Left renal pelvis (tissue), 4 donors: Measurements from ENCODE around the gene SIK2. TPM values are rescaled to one million over a fixed set of nuclear protein-coding genes. Genes with fewer than 3 reads are reported as not detected.
A peak's percentile ranks its signal among the peaks of the same experiment; 100 is the strongest.

Experiments used
- DNase-seq, 4 donors: peaks; one replicate each; pipeline ENCODE4 v3.0.0-alpha.2; 2013; ENCODE audit warnings: low read depth in 4 of 4, low spot score in 3 of 4
- polyA plus RNA-seq, 4 donors: library from polyadenylated mRNA; unstranded; fragments of 120-200 nt; gene quantifications; one replicate each; pipeline ENCODE4 v1.2.1, GENCODE V29; 2013; ENCODE audit not compliant: insufficient read length in 4 of 4

SIK2 gene
- polyA plus RNA-seq, 4 donors: 15.6 to 25.0 (median 20.7) TPM

GRCh38 chr11:111577821-111578220 is 24.4 kb upstream of the SIK2 start:
- DNase-seq: no peak

GRCh38 chr11:111581341-111581740 is 20.9 kb upstream of the SIK2 start:
- DNase-seq: no peak

- no peak for DNase-seq
Measured at GRCh38 chr11:111582163-111582562, 20.1 kb upstream of the SIK2 start.

- no peak for DNase-seq
Measured at GRCh38 chr11:111582881-111583280, 19.4 kb upstream of the SIK2 start.

- no peak for DNase-seq
Measured at GRCh38 chr11:111585371-111585770, 16.9 kb upstream of the SIK2 start.

DNA sequence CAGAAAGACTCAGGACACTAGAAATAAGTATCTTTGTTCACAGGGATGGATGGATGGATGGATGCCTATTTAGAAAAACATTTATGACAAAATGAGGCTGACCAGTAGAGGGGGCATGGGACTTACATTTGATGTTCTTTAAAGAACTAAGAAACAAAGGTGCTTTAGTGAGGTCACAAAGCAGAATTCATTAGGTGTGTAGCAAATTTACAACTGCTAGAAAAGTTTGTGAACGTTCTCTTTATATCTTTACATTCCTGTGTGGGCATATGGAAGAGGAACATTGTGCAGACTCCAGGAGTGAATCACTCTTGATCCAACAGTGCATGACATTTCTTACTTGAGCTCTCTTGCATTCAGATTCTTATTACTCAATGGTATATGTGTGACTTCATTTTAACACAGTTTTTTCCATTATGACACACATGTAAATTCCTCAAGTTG is 15.8 kb upstream of the SIK2 start:
- DNase-seq: no peak

DNA sequence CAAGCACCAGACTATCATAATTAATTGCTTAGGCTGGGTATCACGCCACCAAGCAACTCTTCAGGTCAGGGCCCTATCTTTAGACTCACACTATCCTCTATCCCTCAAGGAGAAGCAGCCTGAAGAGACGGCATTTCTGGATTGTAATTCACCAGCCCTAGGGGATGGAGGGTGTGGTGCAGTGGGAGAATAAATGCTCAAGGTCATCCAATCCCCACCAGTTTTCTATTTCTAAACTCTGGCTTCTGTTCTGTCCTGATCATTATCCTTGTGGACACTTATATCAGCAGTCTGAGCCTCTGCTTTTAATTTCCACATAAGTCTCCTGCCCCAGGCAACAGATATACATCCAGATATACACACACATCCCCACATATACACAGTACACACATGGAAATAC is 13.1 kb upstream of the SIK2 start:
- DNase-seq: no peak

GRCh38 chr11:111589886-111590499 is 12.3 kb upstream of the SIK2 start:
- no peak for DNase-seq

DNA sequence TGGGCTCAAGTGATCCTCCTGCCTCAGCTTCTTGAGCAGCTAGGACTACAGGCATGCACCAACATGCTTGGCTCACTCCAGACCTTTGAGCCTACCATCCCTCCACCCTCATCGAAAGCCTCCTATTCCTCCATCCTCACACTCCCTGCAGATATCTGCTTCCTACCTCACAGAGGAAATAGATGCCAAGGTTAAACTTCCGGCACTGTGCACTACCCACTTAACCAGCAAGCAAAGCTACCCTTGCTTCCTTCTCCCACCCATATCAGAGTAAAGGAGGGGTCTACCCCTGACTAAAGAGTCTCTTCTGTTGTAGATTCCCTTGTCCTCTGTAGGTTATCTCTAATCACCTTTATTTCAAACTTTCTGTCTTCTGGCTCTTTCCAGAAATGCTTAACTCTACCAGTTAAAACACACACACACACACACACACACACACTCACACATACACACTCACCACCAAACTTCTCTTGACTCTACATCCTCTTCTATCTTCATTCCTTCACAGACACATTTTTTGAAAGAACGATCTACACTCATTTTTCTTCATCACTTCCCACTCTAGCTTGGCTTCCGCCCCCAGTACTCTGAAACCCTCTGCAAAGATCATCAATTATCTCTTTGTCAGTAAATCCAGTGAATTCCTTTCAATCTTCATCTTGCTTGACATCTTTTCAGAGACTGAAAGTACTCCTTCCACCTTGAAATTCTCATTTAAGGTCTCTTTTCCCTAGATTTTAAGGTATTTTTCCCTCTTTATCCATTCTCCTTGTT is 10.9 kb upstream of the SIK2 start:
- DNase-seq: no peak

DNA sequence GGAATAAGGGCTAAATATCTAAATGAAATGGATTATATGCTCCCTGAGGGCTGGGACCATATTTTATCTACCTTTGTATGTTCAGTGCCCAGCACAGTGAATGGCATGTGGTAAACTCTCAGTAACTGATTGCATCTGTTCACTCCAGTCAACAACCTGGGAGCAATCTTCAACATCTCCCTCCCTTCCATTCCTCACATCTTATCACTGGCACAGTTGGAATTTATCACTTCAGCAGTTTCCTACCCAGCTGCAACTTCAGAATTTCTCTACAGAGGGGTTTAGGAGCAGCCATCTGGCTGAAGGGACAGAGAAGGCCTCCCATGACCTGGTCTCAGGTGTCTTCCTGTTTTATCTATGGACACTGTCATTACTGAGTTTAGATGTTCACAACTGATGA is 9.8 kb upstream of the SIK2 start:
- DNase-seq: no peak

DNA sequence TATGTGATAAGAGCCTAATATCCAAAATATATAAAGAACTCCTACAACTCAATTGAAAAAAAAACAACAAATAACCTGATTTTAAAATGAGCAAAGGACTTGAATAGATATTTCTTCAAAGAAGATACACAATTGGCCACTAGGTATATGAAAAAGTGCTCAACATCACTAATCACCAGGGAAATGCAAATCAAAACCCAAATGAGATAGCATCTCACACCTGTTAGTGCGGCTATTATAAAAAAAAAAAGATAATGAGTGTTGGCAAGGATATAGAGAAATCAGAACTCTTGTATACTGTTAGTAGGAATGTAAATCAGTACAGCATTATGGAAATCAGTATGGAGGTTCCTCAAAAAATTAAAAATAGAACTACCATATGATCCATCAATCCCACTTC is 5.9 kb upstream of the SIK2 start:
- DNase-seq: no peak

DNA sequence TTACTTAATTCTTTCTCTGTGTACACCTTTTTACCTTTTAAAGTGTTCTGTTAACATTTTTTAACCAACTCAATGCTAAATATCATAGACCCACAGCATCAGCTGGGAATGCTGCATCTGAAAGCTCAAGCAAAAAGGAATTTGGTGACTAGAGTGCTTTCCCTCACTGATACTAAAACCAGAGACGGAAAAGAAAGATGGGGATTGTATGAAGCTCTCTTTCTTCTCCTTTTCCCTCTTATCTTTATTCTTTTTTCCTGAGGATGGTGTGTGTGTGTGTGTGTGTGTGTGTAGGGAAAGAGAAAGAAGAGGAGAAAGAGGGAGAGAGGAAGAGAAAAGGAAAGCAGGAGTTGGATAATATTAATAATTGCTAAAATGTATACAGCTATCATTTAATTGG is 4.1 kb upstream of the SIK2 start:
- DNase-seq: no peak

DNA sequence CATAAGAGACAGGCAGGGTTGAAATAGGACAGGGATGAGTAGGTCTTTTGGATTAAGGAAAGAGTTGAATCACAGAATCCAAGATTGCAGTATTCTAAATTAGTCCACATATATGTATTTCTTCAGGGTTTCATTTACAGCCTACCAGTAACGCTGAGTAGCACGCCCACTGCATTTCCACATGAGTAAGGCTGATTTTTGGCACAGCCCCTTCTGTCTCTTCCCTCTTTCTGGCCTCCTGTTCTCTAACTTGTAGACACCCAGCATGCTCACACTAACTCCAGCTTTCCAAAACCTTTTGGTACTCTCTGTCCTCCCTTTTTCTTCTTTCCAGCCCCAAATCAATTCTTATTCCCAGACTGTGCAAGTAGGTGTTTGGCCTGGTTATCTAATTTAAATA is 3.7 kb upstream of the SIK2 start:
- no peak for DNase-seq

DNA sequence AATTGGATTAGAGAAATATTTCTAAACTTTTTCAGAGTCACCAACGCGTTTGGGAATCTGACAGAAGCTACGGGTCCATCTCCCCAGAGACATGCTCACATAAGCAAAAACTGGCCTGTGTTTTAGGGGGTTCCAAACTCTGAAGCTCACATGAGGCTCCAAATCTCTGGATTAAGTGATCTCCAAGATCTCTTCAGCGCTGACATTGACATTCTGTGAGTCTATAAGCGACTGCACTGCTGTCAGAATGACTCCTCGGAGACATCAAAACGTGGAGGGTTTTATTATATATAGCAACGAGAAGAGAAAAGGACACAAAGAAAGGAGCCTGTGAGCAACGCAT is 642 bp upstream of the SIK2 start:
- DNase-seq: no peak

DNA sequence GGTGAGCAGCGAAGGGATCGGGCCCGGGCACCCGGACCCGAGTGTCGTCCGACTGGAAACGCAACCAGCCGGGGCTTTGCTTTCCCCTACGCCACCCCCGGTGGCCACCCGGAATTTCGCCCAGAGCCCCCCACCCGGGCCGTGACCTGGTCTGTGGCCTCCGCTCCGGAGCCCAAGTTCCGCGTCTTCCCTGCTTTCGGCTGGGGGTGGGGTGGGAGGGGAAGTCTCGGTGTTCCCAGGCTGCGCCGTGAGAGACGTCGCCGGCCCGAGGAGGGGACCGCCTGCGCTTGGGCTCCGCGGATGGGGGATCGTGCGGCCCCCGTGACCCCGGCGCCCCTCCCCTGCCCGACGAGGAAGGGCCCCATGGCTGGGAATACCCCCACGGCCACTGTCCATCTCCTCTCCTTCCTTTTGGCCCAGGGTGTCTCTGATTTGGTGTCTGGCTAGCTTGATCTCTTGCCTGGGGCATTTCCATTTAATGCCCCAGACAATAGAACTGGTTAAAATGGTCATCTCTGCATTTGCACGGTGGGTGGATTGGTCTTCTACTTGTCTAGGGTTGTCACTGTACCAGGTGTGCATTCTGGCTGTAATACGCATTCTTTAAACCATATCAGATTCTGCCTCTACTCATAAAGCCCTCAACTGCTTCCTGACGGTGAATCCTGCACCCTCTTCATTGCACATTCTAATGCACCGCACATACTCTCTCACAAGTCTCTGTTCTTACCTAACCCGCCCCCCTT is 789 bp downstream of the SIK2 start:
- peak in 1 of 4 donors; percentile 37 for DNase-seq

- DNase-seq: no peak
Measured at GRCh38 chr11:111603611-111604130, 1.4 kb downstream of the SIK2 start.

DNA sequence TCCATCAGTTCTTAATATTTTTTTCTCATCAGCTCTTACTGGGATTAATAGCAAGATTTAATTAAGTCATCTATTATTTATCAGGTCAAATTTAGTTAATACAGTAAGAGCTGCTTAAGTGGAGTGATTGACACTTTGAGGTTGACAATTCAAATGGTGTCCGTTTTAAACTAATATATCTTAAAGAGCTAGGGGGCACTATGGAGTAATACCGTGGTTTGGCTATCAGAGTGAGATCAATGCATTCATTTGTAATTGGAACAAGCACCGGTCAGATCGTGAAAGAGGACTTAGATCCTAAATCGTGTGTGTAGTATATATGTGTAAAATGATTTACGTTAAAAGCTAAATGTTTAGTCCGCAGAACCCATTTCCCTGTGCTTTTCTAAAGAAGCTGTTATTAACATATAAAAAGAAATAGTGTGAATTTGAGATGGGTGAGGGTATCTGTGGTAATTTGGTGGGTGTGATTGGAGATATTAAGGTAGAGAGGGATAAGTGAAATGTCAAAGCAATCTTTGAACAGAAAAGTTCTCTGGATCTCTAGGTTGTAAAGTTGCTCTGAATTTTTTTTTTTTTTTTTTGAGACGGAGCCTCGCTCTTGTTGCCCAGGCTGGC is 2.3 kb downstream of the SIK2 start:
- DNase-seq: no peak

DNA sequence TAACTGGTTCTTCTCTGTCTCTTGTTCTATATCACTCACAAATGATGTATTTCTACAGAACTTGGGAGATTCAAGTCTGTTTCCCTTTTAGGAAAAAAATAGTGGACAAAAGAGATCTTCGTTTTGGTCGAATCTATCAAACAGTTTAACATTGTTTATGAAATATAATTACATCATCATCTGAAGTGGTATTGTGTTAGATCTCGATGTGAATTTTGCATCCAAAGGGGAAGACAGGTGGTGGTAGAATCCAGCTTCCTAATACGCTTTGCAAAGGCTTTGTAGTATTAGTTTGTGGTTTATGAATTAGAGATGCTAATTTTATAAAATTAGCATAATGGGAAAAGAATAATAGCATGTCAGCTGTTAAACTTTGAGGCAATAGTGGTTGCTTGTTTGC is 3.4 kb downstream of the SIK2 start:
- no peak for DNase-seq

- no peak for DNase-seq
Measured at GRCh38 chr11:111606986-111607385, 4.7 kb downstream of the SIK2 start.

- no peak for DNase-seq
Measured at GRCh38 chr11:111607751-111608150, 5.5 kb downstream of the SIK2 start.

GRCh38 chr11:111612224-111612623 is 10.0 kb downstream of the SIK2 start:
- DNase-seq: no peak
